ENCODE measurements around the gene BUB3. TPM values are rescaled to one million over a fixed set of nuclear protein-coding genes. Genes with fewer than 3 reads are reported as not detected.

BUB3 gene
- total RNA-seq, 4 donors from 2014 or later, result 66.6 to 94.9 (median 84.3) TPM

DNA sequence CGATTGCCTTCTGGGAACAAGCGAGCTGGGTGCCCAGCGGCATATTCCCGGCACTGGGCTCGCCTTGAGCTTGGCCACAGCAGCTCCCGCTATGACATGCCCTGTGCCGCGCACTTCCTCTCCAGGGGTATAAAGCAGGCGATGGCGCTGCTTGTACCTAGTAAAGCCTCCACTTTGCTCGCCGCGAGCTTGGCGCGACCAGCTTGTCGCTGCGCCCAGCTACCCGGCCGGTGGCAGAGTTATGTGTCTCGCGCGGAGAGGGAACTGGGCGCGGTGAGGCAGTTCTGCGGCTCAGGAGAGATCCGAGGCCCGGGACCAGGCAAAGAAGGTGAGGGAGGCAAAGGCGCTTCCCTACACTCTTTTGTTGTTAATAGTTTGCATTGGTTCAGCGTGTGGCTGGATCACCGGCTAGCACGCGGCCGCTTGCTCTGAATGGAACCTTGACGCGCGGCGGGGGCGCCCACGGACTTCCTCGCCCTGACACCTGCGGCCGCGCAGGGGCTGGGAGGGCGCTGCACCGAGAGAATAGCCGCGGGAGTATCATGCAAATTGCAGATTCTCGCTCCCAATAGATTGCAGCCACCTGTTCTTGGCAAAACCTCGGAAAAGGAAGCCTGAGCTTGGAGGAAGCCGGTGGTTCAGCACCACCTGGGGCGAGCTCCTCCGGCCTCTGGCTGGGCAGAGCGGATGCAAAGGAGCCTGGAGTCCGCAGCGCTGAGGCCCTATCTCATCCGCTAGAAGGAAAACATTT is 3.0 kb upstream of the BUB3 start:
- TF ChIP-seq, protein P1, sequence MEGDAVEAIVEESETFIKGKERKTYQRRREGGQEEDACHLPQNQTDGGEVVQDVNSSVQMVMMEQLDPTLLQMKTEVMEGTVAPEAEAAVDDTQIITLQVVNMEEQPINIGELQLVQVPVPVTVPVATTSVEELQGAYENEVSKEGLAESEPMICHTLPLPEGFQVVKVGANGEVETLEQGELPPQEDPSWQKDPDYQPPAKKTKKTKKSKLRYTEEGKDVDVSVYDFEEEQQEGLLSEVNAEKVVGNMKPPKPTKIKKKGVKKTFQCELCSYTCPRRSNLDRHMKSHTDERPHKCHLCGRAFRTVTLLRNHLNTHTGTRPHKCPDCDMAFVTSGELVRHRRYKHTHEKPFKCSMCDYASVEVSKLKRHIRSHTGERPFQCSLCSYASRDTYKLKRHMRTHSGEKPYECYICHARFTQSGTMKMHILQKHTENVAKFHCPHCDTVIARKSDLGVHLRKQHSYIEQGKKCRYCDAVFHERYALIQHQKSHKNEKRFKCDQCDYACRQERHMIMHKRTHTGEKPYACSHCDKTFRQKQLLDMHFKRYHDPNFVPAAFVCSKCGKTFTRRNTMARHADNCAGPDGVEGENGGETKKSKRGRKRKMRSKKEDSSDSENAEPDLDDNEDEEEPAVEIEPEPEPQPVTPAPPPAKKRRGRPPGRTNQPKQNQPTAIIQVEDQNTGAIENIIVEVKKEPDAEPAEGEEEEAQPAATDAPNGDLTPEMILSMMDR (IDR thresholded peaks at IDR 0.05), result no peak
- DNase-seq (ENCODE audit: low spot score) (no peak), ATAC-seq (ENCODE audit: low FRiP score) (no peak)

DNA sequence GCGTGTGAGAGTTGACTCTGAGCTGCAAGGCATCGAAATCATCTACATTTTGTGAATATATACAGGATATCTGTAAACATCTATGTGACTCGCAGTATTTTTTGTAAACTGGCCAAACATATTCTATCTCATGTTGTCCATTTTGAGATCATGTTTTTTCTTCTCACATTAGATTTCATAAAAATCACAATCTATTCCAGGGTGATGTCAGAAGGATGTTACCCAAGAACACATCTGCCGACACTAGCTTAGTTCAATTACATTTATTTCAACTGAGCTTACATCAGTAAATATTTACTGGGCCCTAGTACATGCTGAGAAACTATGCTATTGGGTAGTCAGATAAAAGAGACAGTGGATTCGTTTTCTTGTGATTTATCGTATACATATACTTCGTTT is 2.5 kb upstream of the BUB3 start:
- no peak for DNase-seq (ENCODE audit: low spot score)
- TF ChIP-seq, protein P1 (IDR thresholded peaks at IDR 0.05), result no peak
- no peak for ATAC-seq (ENCODE audit: low FRiP score)

DNA sequence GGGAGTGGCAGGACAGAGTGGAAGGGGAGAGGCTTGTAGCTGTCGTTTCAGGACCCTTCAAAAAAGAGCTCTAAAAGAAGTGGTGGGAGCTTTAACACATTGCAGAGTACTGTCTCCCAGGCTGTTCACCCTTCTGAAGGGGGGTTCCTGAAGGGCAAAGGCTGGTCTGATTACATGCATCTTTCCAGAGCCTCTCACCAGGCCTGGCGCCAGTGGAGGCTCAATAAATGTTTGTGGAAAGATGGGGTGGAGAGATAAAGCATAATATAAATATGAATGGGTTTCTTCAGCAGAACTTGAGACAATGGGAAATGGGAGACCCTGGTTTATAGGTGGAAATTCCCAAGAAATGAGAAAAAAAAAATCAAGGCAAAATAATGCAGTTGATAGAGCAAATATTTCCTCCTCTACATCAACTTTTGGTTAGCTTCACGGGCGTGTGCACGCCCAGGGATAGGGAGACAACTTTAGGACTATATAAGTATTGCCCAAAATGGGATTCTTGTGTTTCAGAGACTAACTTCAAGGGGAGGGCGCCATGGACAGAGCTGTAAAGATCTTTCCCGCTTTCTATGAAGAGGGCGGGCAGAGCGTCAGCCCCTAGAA is 613 bp upstream of the BUB3 start:
- no peak for DNase-seq (ENCODE audit: low spot score)
- no peak for ATAC-seq (ENCODE audit: low FRiP score)

DNA sequence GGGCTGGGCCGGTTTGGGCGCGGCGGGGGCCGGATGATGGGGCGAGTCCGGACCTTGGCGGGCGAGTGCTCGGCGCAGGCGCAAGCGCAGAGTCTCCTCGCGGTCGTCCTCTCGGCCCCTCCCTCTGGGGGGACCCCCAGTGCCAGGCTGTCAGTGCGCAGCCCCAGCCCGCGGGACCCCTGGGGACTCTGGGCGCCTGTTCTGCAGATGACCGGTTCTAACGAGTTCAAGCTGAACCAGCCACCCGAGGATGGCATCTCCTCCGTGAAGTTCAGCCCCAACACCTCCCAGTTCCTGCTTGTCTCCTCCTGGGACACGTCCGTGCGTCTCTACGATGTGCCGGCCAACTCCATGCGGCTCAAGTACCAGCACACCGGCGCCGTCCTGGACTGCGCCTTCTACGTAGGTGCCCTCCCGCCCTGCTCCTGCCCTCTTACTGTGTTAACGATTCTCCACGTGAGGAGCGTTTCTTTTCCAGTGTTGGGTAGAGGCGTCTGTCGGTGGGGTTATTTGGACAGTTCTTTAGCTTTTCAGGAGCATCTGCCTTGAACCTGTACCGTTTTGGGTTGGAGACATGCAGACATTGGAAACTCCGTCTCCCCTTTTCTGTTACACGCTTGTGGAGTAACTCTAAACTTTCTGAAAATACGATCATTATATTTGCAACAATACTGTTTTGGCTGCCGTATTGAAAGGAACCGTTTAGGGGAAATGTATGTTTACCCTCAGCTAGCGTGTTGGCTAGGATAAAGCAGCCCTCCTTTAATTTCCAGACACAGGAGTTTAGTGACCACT is 706 bp downstream of the BUB3 start:
- TF ChIP-seq, protein P1 (IDR thresholded peaks at IDR 0.05), result no peak
- no peak for DNase-seq (ENCODE audit: low spot score)
- ATAC-seq (ENCODE audit: low FRiP score), result peak; percentile 72

More for the DNA sequence above, 613 bp upstream of the BUB3 start:
- TF ChIP-seq, protein P1 (IDR thresholded peaks at IDR 0.05), result no peak

DNA sequence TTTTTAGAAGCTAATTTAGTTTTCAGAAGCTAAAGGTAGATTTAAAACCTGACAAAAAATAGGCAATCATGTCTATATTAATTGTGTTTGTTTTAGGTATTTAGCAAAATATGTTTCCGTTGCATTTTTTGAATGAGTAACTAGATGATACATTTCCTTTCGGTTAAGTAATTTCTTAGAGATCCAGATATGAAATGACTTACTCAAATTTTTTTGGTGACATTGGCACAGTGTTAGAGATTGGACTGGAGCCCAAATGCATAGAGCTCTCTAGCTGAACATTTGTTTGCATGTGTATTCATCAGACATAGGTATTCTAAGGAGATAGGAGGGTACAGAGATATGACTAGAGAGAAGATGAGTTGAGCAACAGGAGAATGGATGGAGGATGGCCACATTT is 1.9 kb downstream of the BUB3 start:
- no peak for ATAC-seq (ENCODE audit: low FRiP score)
- no peak for DNase-seq (ENCODE audit: low spot score)
- TF ChIP-seq, protein P1 (IDR thresholded peaks at IDR 0.05), result no peak

DNA sequence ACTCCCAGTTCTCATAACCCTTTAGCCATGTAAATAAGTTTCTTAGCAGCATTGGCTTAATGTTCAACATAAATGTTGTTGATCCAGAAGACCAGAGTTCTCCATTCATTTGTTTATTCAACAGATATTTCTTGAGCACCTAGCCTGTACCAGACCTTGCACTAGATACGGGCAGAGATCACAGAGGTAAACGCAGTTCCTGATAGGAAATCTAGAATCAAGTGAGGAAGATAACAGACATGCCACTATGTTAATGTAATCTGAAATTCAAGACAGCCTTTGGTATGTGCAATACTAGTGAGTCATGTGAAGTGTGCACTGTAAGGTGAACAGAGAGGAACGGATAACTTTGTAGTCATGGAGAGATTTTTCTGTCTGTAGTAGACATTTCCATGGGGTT is 3.0 kb downstream of the BUB3 start:
- no peak for DNase-seq (ENCODE audit: low spot score)

More for the DNA sequence above, 3.0 kb downstream of the BUB3 start:
- no peak for ATAC-seq (ENCODE audit: low FRiP score)
- TF ChIP-seq, protein P1 (IDR thresholded peaks at IDR 0.05), result no peak

Data from omental fat pad (tissue), 4 donors.